Mammary epithelial cell (primary cell): ENCODE data around the gene RASGRF2.

Experiments used
- EZH2 ChIP-seq: IDR thresholded peaks from 2 replicates; pipeline ENCODE4 v1.6.1; 2012; ENCODE audit warnings: low read length, inconsistent platforms, borderline replicate concordance
- TF ChIP-seq, protein P1 (sequence below), 2 donors: IDR thresholded peaks in 1 of 2; conservative IDR thresholded peaks in 1 of 2; 2 replicates each; pipeline ENCODE4 v1.5.1; 2011 to 2012; ENCODE audit warnings: inconsistent platforms in 2 of 2, low read length in 2 of 2, mild to moderate bottlenecking in 2 of 2, control low read depth in 1 of 2, low read depth in 1 of 2; ENCODE audit not compliant: insufficient read depth in 1 of 2; ENCODE audit errors: extremely low read depth in 1 of 2

DNA sequence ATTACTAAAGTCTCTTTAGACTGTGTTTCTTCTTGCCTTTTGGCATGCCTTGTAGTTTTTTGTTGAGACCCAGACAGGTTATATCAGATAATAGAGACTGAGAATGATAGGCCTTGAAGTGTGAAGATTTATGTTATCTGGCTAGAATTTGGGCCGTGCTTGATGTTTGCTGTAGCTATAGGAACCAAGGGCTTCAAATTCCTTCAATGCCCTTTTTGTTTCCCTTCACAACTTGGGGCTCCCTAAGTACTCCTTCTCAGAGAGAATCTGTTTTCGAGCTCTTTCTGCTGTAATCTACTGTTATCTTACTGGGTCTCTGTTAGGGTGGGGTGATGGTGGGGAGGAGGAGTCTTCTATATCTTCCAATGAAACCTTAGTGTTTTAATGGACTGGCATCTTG is 177.7 kb downstream of the RASGRF2 start:
- no peak for TF ChIP-seq EZH2
- TF ChIP-seq, protein P1, sequence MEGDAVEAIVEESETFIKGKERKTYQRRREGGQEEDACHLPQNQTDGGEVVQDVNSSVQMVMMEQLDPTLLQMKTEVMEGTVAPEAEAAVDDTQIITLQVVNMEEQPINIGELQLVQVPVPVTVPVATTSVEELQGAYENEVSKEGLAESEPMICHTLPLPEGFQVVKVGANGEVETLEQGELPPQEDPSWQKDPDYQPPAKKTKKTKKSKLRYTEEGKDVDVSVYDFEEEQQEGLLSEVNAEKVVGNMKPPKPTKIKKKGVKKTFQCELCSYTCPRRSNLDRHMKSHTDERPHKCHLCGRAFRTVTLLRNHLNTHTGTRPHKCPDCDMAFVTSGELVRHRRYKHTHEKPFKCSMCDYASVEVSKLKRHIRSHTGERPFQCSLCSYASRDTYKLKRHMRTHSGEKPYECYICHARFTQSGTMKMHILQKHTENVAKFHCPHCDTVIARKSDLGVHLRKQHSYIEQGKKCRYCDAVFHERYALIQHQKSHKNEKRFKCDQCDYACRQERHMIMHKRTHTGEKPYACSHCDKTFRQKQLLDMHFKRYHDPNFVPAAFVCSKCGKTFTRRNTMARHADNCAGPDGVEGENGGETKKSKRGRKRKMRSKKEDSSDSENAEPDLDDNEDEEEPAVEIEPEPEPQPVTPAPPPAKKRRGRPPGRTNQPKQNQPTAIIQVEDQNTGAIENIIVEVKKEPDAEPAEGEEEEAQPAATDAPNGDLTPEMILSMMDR (conservative IDR thresholded peaks at IDR 0.05 in 1 of 2, IDR thresholded peaks at IDR 0.05 in 1 of 2; ENCODE audit: extremely low read depth in 1 of 2, insufficient read depth in 1 of 2, low read depth in 1 of 2, low read length in 2 of 2), result no peak
